Activated CD8-positive, alpha-beta T cell treated with anti-CD3 and anti-CD28 coated beads, Interleukin-2, amount 10 ng/mL, durations not matched to agents 7 days and 5 days (primary cell): ENCODE measurements around the gene EEF1E1. TPM values are rescaled to one million over a fixed set of nuclear protein-coding genes. Genes with fewer than 3 reads are reported as not detected.

Source experiments
- ATAC-seq: fragments of 150-1000 bp; cut with Tn5 transposase; one replicate; pipeline ENCODE4 v1.10.0; 2021; ENCODE audit warnings: moderate library complexity
- CTCF ChIA-PET: fragments of 350-600 bp; sonication (Branson Sonifier 250); formaldehyde crosslinking; loops from one replicate; lab custom pipeline; 2021; ENCODE audit warnings: antibody characterized with exemption; lab: Charles Lee
- POLR2A ChIA-PET: fragments of 350-600 bp; sonication (Branson Sonifier 250); formaldehyde crosslinking; loops from one replicate; lab custom pipeline; 2021; ENCODE audit warnings: antibody characterized with exemption; lab: Charles Lee
- DNase-seq: peaks from one replicate; pipeline ENCODE4 v3.0.0-alpha.2; 2020
- H3K27ac Mint-ChIP-seq: one replicate; pipeline ENCODE4 v1.8.0; 2021; ENCODE audit warnings: mild to moderate bottlenecking, mixed read lengths
- H3K27me3 Mint-ChIP-seq: one replicate; pipeline ENCODE4 v1.8.0; 2021; ENCODE audit warnings: low read depth, mixed read lengths
- H3K36me3 Mint-ChIP-seq: one replicate; pipeline ENCODE4 v1.8.0; 2021; ENCODE audit warnings: low read depth, mixed read lengths
- H3K4me1 Mint-ChIP-seq: one replicate; pipeline ENCODE4 v1.8.0; 2021; ENCODE audit warnings: low read depth, mixed read lengths
- H3K4me3 Mint-ChIP-seq: one replicate; pipeline ENCODE4 v1.8.0; 2021; ENCODE audit warnings: mild to moderate bottlenecking, mixed read lengths
- H3K9me3 Mint-ChIP-seq: one replicate; pipeline ENCODE4 v1.8.0; 2022; ENCODE audit warnings: mixed read lengths; ENCODE audit not compliant: insufficient read depth
- total RNA-seq, 2 experiments: library from RNA; stranded (reverse); gene quantifications; one replicate each; pipeline ENCODE4 v1.2.3, GENCODE V29; 2021

The EEF1E1 gene
- total RNA-seq: 10 to 100 TPM; 42.2 to 44.2 TPM

DNA sequence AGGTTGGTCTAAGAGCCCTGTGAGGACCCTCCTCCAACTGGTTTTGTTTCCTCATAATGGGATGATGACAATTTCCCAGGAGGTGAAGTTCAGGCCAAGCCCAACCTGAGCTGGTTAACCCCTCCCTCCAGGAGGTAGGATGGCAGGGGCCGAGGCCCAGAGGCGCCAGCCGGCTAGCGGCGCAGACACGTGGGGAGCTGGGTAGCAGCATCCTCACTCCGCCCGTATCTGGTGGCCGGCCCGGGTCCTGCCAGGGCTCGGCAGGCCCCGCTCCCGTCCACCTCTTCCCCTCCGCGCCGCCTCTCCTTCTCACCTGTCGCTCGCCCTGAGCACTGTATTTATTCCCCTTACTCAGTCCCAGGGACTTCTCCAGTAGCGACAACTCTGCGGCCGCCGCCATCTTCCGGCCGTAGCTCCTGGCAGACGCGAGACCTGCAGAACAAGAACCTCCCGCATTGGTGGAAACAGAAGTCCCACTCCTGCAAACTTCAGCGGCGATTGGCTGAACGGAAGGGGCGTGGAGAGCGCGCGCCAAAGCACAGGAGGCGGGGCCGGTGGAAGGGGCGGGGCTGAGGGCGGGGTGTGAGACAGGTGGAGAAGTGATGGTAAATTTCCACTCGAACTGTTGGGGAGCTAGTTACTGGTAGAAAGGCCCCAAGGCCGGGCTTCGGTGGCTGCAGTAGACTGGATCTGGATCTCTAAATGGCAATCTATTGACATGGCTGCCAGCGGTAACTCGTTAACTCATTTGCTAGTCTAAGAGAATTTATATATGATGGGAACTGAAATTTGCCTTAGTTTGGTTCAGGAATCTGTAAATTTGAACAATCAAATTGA lies at the start of gene EEF1E1:
TSS of gene EEF1E1 (minus strand) at position 427 of the 837 bp plus-strand sequence. CDS start at position 400, 27 bp downstream.
- peak within 1 kb of the TSS; percentile 94 for H3K27ac Mint-ChIP-seq
- peaks cover 3% of the 10 kb centered on the region for H3K9me3 Mint-ChIP-seq
- peaks cover 29% of the 10 kb centered on the region for H3K4me1 Mint-ChIP-seq
- CTCF ChIA-PET: interaction anchor here (0.5 to 2.2 kb wide), 7 partner anchors 13 to 380 kb away, joined by 3 to 10 read pairs (median 3); partner anchors contain the start of gene BLOC1S5
- POLR2A ChIA-PET: interaction anchor here (0.5 to 2.1 kb wide), 10 partner anchors 9 to 1839 kb away, joined by 3 to 35 read pairs (median 4); partner anchors contain the start of genes BLOC1S5 and BMP6
- peaks cover 12% of the 10 kb centered on the region for H3K27me3 Mint-ChIP-seq
- peaks cover 11% of the 10 kb centered on the region for H3K36me3 Mint-ChIP-seq
- peak; percentile 98 for ATAC-seq
- peak within 1 kb of the TSS; percentile 92 for H3K4me3 Mint-ChIP-seq
- DNase-seq: peak; percentile 98

DNA sequence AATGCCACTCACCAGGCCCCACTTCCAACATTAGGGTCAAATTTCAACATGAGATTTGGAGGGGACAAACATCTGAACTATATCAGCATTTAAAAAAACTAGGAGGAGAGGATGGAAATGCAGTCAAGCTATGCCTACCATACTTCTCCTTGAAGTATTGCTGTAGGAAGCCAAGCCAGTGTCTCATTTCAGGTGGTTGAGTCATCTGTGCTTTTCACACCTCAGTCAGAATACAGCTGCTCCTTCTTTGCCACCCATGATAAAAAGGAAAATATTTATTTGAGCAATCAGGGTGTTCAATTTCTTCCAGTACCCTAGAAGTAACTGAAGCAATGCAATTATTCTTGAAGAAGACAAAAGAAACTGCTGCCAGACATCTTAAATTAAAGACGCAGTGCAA lies 47.0 kb upstream of the EEF1E1 start:
- ChIA-PET CTCF (no interaction called here), POLR2A (no interaction called here)
- Mint-ChIP-seq H3K27ac (no peak overlapping the region), H3K36me3 (no peaks in the 10 kb centered on the region), H3K9me3 (no peaks in the 10 kb centered on the region), H3K27me3 (peaks cover 7% of the 10 kb centered on the region), H3K4me1 (no peaks in the 10 kb centered on the region), H3K4me3 (no peak overlapping the region)
- DNase-seq (no peak), ATAC-seq (no peak)

DNA sequence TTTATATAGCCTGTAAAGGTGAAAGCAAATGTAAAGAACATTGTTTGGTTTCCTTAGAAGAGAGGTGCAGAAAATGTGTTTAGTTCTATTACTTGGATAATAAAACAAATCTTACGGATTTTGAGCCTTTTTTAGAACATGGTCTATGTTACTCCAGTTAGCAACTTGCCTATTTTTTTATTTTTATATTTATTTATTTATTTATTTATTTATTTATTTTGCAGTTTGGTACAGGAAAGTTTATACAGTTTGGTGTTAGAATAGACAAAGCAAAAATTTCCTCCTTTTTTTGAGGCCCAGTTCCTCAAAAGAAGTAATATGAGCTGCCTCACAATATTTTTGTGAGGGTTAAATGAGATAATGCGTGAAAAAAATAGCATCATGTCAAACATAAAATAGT lies 41.6 kb upstream of the EEF1E1 start:
- peaks cover 2% of the 10 kb centered on the region for H3K27me3 Mint-ChIP-seq
- no peaks in the 10 kb centered on the region for H3K9me3 Mint-ChIP-seq
- ATAC-seq (no peak), DNase-seq (no peak)
- POLR2A ChIA-PET: interaction anchor here (0.6 kb wide), 1 partner anchor 162 kb away, joined by 3 read pairs; no protein-coding TSS in a partner anchor
- H3K4me3 Mint-ChIP-seq: no peak overlapping the region
- no peaks in the 10 kb centered on the region for H3K36me3 Mint-ChIP-seq
- H3K4me1 Mint-ChIP-seq: no peaks in the 10 kb centered on the region
- no peak overlapping the region for H3K27ac Mint-ChIP-seq
- CTCF ChIA-PET: no interaction called here

DNA sequence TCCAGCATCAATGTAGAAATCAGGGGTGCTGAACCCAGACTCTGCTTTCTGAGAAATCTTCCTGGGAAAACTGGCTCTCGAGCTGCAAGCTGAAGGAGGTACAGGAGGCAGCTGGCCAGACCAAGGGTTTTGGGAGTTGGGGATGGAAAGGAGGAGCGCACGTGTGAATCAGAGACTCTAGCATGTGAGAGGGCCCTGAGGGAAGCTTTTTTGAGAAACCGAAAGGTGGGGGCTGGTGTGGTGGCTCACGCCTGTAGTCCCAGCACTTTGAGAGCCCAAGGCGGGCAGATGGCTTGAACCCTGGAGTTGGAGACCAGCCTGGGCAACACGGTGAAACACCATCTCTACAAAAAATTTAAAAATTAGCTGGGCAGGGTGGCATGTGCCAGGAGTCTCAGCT lies 37.1 kb upstream of the EEF1E1 start:
- no peaks in the 10 kb centered on the region for H3K4me1 Mint-ChIP-seq
- peaks cover 7% of the 10 kb centered on the region for H3K27me3 Mint-ChIP-seq
- ChIA-PET CTCF (interaction anchor here (1.3 kb wide), 1 partner anchor 8 kb away, joined by 3 read pairs; no protein-coding TSS in a partner anchor), POLR2A (no interaction called here)
- H3K4me3 Mint-ChIP-seq: no peak overlapping the region
- H3K9me3 Mint-ChIP-seq: no peaks in the 10 kb centered on the region
- ATAC-seq (no peak), DNase-seq (no peak)
- H3K36me3 Mint-ChIP-seq: no peaks in the 10 kb centered on the region
- no peak overlapping the region for H3K27ac Mint-ChIP-seq

DNA sequence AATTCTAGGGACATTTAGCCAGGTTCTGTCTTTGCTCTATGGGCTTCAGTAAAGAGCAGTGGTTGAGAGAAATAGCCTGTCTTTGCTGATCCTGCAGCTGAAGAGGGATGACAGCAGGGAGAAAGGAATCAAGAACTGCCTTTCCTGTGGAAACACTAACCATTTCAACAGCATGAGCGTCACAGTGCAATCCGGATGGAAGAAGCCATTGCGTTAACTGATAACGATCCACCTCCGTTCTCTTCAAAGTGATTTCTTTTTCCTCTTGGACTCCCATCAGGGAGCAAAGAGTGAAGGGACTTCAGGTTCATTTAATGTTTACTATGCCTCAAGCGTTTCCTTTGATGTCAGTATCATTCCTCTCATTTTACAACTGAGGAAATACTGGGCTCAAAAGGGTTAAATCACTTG lies 35.2 kb upstream of the EEF1E1 start:
- no peak for ATAC-seq
- no peaks in the 10 kb centered on the region for H3K4me1 Mint-ChIP-seq
- CTCF ChIA-PET: no interaction called here

DNA sequence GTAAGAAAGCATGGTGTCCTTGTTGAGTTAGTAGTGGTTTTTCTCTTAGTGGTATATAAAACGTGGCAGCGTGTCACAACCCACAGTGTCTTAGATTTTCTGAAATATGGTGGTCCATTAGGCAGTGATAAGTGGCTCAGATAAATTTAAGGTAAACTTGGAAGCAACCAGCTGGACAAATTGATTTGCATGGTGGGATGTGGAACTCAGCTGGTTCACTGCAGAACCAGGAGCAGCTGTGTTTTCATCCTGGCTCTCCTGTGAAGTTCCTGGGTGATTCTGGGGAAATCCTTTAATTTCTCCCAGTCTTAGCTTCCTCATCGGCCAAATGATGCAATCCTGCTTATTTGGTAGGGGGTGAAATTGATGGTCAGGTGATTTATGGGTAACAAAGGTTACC lies 32.9 kb upstream of the EEF1E1 start:
- ChIA-PET CTCF (interaction anchor here (6.6 kb wide), 1 partner anchor 84 kb away, joined by 120 read pairs; no protein-coding TSS in a partner anchor), POLR2A (no interaction called here)
- ATAC-seq: no peak
- Mint-ChIP-seq H3K4me3 (no peak overlapping the region), H3K4me1 (no peaks in the 10 kb centered on the region), H3K27me3 (peaks cover 9% of the 10 kb centered on the region), H3K36me3 (no peaks in the 10 kb centered on the region), H3K27ac (no peak overlapping the region), H3K9me3 (no peaks in the 10 kb centered on the region)
- DNase-seq: no peak

More for the DNA sequence above, 35.2 kb upstream of the EEF1E1 start:
- no peak overlapping the region for H3K4me3 Mint-ChIP-seq
- no peak for DNase-seq
- H3K36me3 Mint-ChIP-seq: no peaks in the 10 kb centered on the region
- H3K27ac Mint-ChIP-seq: no peak overlapping the region
- POLR2A ChIA-PET: no interaction called here
- H3K9me3 Mint-ChIP-seq: no peaks in the 10 kb centered on the region
- H3K27me3 Mint-ChIP-seq: peaks cover 7% of the 10 kb centered on the region

DNA sequence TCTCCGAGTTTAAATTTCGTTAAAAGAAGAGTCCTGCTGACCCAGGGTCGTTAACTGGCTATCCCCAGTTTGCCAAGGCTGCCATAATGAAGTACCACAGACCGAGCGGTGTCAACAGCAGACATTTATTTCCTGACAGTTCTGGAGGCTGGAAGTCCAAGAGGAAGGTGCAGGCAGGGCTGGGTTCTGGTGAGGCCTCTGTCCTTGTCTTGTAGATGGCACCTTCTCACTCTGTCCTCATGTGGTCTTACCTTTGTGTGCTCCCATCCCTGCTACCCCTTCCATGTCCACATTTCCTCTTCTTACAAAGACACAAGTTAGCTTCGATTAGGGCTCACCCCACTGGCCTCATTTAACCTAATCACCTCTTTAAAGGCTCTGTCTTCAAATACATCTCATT lies 29.8 kb upstream of the EEF1E1 start:
- H3K4me1 Mint-ChIP-seq: no peaks in the 10 kb centered on the region
- no peaks in the 10 kb centered on the region for H3K9me3 Mint-ChIP-seq
- H3K36me3 Mint-ChIP-seq: no peaks in the 10 kb centered on the region
- ATAC-seq: no peak
- no peak for DNase-seq
- H3K4me3 Mint-ChIP-seq: no peak overlapping the region
- H3K27ac Mint-ChIP-seq: no peak overlapping the region
- ChIA-PET POLR2A (no interaction called here), CTCF (interaction anchor here (1.6 to 6.6 kb wide), 2 partner anchors 21 to 88 kb away, joined by 3 to 120 read pairs; no protein-coding TSS in a partner anchor)
- H3K27me3 Mint-ChIP-seq: peaks cover 10% of the 10 kb centered on the region

DNA sequence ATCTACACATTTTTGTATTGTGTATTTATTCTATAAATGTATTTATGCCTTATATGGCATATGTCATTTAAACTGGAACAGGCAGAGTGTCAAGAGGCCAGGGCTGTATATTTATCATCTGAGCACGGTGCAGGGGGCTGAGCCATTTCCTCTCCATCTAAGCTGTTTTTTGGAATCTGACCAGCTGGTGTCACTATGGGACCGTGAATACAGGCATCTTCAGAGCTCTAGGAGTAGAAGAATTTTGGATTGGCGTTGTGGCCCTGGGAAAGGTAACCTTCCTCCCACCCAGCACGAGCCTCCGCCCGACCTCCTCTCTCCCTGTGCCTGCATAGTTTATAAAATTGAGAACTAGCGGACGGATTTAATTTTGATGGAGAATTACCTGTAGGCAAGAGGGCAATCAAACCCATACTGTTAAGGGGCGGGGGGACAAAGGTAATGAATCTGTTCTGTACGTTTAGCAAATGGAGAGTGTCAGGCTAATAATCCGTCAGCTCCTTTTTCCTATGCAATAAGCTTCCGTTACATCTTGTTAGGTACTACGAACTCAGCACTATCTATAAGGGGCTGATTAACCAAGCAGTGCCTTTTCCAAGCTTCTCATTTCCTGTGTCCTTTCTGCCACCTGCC lies 29.0 kb upstream of the EEF1E1 start:
- no peaks in the 10 kb centered on the region for H3K9me3 Mint-ChIP-seq
- ATAC-seq (no peak), DNase-seq (peak; percentile 49)
- no peaks in the 10 kb centered on the region for H3K36me3 Mint-ChIP-seq
- H3K27me3 Mint-ChIP-seq: peaks cover 9% of the 10 kb centered on the region
- no peak overlapping the region for H3K4me3 Mint-ChIP-seq
- H3K27ac Mint-ChIP-seq: no peak overlapping the region
- CTCF ChIA-PET: interaction anchor here (0.8 to 6.6 kb wide), 4 partner anchors 8 to 88 kb away, joined by 3 to 120 read pairs (median 3); no protein-coding TSS in a partner anchor
- POLR2A ChIA-PET: interaction anchor here (0.9 kb wide), 1 partner anchor 29 kb away, joined by 3 read pairs; the partner anchor contains the start of gene EEF1E1
- no peaks in the 10 kb centered on the region for H3K4me1 Mint-ChIP-seq

DNA sequence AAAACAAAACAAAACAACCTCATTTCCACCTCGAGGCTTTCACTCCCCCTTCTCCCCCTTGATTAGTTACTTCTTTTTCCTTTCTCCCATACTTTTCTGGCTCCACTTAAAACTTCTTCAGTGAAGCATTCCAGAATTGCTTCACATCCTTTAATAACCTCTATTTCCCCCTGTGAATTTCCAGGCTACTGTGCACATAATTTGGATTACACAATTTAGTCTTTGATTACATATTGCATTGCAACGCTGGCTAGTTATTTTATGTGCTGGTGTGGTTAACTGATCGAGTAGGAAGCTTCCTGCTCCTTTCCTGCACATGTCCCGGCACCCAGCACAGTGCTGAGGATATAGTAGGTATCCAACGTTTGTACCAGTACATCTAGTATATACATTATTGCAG lies 28.1 kb upstream of the EEF1E1 start:
- Mint-ChIP-seq H3K36me3 (no peaks in the 10 kb centered on the region), H3K4me3 (no peak overlapping the region), H3K27ac (no peak overlapping the region), H3K9me3 (no peaks in the 10 kb centered on the region), H3K4me1 (no peaks in the 10 kb centered on the region), H3K27me3 (peaks cover 4% of the 10 kb centered on the region)
- DNase-seq (no peak), ATAC-seq (no peak)
- ChIA-PET CTCF (interaction anchor here (6.6 kb wide), 1 partner anchor 89 kb away, joined by 120 read pairs; no protein-coding TSS in a partner anchor), POLR2A (no interaction called here)

DNA sequence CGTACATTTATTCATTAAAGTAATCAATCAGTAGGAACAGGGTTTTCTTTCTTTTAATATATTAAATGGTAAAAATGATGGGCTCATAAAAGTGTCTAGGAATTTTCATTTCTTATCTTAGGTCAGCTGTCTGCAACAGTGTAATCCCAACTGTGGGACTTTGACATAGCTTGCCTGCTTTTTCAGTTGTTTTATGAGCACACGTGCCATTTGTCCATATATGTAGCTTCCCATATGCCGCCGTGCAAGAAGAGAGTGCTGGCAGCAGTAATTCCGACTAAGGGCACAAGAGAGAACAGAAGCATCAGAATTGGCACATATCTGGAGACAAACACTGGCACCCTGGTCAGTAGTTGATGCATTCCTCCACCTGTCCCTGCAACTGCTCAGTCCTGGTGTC lies 20.9 kb upstream of the EEF1E1 start:
- ChIA-PET POLR2A (no interaction called here), CTCF (no interaction called here)
- no peak for DNase-seq
- Mint-ChIP-seq H3K9me3 (no peaks in the 10 kb centered on the region), H3K27me3 (peaks cover 11% of the 10 kb centered on the region), H3K27ac (no peak overlapping the region), H3K4me1 (no peaks in the 10 kb centered on the region), H3K4me3 (no peak overlapping the region), H3K36me3 (no peaks in the 10 kb centered on the region)
- ATAC-seq: no peak

DNA sequence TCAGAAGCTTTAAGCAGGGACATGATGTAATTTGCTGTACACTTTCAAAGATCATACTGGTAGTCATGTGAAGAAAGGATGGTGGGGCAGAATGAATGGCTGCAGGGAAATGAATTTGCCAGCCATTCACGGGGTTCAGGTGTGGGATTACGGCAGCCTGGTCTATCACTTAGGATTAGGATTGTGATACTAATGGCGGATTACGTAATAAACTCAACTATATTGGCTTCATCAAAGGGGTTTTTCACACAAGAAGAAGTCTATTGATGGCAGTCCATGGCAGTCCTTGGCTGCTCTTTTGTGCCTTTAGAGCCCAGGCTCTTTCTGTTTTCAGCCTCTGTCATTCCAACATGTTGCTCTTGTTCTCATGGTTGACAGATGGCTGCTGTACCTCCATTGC lies 12.6 kb upstream of the EEF1E1 start:
- peaks cover 14% of the 10 kb centered on the region for H3K27me3 Mint-ChIP-seq
- no peaks in the 10 kb centered on the region for H3K4me1 Mint-ChIP-seq

More for the DNA sequence above, 12.6 kb upstream of the EEF1E1 start:
- CTCF ChIA-PET: no interaction called here
- DNase-seq (no peak), ATAC-seq (no peak)
- no peaks in the 10 kb centered on the region for H3K9me3 Mint-ChIP-seq
- H3K4me3 Mint-ChIP-seq: no peak overlapping the region
- no peaks in the 10 kb centered on the region for H3K36me3 Mint-ChIP-seq
- POLR2A ChIA-PET: no interaction called here
- H3K27ac Mint-ChIP-seq: no peak overlapping the region
